Measurements from ENCODE around the gene PDCD7. TPM values are rescaled to one million over a fixed set of nuclear protein-coding genes. Genes with fewer than 3 reads are reported as not detected.
"Not testable (repeated sequence)": the region's sequence is repeated elsewhere in the genome, so short reads cannot be mapped to it uniquely, and the experiment has no call there.

Gene PDCD7
- total RNA-seq, 2 donors from 2014 or later = 22.0 to 36.7 TPM

DNA sequence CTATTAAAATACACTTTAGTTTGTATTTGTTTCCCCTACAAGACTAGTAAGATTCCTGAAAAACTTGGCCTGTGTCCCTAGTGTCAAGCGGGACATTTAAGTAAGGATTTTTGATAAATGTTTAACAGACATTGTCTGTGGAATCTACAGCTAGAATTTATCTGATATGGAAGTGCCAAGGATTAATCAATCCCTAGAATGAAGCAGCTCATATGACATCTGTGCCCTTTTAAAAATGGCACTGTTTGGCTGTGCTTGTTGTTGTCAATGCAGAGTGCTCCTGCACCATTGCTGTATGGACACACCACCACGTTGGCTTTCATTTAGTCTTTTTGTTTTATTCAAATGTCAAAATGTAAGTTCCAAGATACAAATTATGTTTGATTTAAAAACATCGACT lies 14.3 kb upstream of the PDCD7 start:
- Mint-ChIP-seq H3K9me3 (no peaks in the 10 kb centered on the region), H3K4me3 (no peak overlapping the region), H3K27me3 (no peaks in the 10 kb centered on the region), H3K36me3 (ENCODE audit: low read depth) (peaks cover 55% of the 10 kb centered on the region), H3K27ac (no peak overlapping the region), H3K4me1 (no peaks in the 10 kb centered on the region)
- ATAC-seq (replicated peaks) = no peak

DNA sequence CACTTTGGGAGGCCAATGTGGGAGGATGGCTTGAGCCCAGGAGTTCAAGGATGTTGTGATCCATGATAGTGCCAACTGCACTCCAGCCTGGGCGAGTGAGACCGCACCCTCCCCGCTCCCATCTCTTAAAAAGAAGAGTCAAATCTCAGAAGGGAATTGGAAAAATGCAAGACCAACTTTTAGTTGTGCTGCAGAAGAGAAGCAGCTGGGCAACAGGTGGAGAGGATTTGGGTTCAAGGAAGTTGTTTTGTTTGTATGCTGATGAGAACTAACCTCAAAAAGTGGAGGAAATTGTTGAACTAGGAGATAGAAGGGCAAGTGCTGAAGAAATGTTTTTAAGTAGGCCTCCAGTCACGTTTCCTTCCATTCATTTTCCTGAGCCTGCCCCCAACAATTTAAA lies 12.8 kb upstream of the PDCD7 start:
- no peak for ATAC-seq (replicated peaks)
- Mint-ChIP-seq H3K36me3 (ENCODE audit: low read depth) (peaks cover 40% of the 10 kb centered on the region), H3K4me3 (no peak overlapping the region), H3K4me1 (no peaks in the 10 kb centered on the region), H3K27me3 (no peaks in the 10 kb centered on the region), H3K9me3 (no peaks in the 10 kb centered on the region), H3K27ac (no peak overlapping the region)

DNA sequence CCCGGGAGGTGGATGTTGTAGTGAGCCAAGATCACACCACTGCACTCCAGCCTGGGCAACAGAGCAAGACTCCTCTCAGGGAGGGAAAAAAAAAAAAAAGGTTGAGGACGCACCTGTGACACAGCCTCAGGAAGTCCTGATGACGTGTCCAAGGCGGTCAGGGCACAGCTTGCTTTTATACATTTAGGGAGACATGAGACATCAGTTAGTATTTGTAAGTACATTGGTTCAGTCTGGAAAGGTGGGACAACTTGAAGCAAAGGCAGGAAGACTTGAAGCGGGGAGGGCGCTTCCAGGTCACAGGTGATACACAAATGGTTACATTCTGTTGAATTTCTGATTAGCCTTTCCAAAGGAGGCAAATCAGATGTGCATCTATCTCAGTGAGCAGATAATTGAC lies 5.0 kb upstream of the PDCD7 start:
- not testable (repeated sequence) for H3K36me3 Mint-ChIP-seq (ENCODE audit: low read depth); ATAC-seq (replicated peaks); H3K4me1 Mint-ChIP-seq; H3K27ac Mint-ChIP-seq; H3K4me3 Mint-ChIP-seq; H3K9me3 Mint-ChIP-seq; H3K27me3 Mint-ChIP-seq

DNA sequence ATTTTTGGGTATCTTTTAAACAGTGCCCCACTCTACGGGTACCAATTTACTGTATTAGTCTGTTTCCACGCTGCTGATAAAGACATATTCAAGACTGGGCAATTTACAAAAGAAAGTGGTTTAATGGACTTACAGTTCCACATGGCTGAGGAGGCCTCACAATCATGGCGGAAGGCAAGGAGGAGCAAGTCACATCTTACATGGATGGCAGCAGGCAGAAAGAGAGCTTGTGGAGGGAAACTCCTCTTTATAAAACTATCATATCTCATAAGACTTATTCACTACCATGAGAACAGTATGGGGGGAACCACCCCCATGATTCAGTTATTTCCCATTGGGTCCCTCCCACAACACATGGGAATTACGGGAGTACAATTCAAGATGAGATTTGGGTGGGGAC lies 4.3 kb upstream of the PDCD7 start:
- H3K4me1 Mint-ChIP-seq; H3K9me3 Mint-ChIP-seq; H3K36me3 Mint-ChIP-seq (ENCODE audit: low read depth); H3K27ac Mint-ChIP-seq; H3K4me3 Mint-ChIP-seq; ATAC-seq (replicated peaks); H3K27me3 Mint-ChIP-seq: not testable (repeated sequence)

DNA sequence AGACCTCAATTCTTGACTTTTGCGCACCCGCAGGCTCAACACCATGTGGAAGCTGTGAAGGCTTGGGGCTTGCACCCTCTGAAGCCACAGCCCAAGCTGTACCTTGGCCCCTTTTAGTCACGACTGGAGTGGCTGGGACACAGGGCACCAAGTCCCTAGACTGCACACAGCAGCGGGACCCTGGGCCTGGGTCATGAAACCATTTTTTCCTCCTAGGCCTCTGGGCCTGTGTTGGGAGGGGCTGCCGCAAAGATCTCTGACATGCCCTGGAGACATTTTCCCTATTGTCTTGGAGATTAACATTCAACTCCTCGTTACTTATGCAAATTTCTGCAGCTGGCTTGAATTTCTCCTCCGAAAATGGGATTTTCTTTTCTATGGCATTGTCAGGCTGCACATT lies 3.5 kb upstream of the PDCD7 start:
- not testable (repeated sequence) for H3K27me3 Mint-ChIP-seq; H3K4me1 Mint-ChIP-seq; H3K36me3 Mint-ChIP-seq (ENCODE audit: low read depth); H3K9me3 Mint-ChIP-seq; H3K4me3 Mint-ChIP-seq; ATAC-seq (replicated peaks); H3K27ac Mint-ChIP-seq

DNA sequence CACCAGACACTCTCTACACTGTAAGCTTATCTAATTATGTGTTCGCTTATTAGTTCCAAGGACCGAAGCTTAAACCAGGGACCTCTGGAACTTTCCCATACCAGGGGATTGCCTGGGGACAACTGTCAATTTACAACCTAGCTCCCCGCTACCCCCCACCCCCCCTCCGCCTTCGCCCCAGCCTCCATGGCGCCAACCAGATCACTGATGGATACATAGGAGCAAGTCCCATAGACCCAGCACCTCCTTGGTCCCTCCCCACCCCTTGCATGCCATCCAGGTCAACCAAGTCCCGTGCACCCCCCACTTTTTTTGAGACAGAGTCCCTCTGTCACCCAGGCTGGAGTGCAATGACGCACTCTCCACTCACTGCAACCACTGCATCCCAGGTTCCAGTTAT lies 930 bp upstream of the PDCD7 start:
- H3K27ac Mint-ChIP-seq = no peak overlapping the region
- H3K9me3 Mint-ChIP-seq = no peaks in the 10 kb centered on the region
- H3K27me3 Mint-ChIP-seq = no peaks in the 10 kb centered on the region
- no peak for ATAC-seq (replicated peaks)
- H3K4me1 Mint-ChIP-seq = peaks cover 8% of the 10 kb centered on the region
- peak overlapping the region; percentile 91 for H3K4me3 Mint-ChIP-seq
- peaks cover 17% of the 10 kb centered on the region for H3K36me3 Mint-ChIP-seq (ENCODE audit: low read depth)

DNA sequence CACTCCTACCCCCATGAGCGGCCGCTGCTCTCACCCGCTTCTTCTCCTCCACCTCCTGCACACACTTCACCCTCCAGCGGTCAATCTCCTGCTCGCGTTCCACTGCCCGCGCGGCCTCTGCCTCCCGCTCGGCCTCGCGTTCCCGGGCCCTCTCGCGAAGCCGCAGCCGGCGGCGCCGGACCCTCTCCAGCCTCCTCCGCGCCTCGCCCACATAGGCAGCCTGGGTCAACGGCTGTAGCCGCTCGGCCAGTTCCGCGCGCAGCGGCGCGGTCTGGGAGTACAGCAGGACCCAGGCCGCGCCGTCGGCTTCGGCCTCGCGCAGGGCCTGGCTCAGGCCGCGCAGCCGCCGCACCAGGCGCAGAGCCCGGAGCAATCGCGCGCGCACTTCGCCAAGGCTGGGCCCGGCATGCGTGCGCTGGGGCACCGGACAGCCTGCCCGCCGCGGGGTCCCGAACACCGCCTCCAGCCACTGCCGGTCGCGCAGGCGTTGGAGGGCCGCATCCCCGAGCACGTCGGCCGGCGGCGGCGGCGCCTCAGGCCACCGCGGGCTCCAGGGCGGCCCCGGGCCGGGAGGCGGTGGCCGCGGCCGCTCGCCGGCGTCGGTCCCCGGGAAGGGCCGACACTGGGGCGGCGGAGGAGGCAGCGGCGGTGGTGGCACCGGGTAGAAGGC lies 595 bp downstream of the PDCD7 start:
- H3K36me3 Mint-ChIP-seq (ENCODE audit: low read depth) = peaks cover 32% of the 10 kb centered on the region
- H3K27ac Mint-ChIP-seq = peak overlapping the region; percentile 95

DNA sequence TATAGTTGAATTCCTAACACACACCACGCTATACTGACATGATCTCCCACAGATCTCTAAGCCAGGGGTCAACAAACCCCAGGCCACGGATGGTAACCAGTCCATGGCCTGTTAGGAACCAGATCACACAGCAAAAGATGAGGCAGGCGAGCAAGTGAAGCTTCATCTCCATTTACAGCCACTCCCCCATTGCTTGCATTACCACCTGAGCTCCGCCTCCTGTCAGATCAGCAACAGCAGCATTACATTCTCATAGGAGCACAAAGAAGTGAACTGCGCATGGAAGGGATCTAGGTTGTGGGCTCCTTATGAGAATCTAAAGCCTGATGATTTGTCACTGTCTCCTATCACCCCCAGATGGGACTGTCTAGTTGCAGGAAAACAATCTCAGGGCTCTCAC lies 2.7 kb downstream of the PDCD7 start:
- Mint-ChIP-seq H3K27me3 (no peaks in the 10 kb centered on the region), H3K4me3 (no peak overlapping the region), H3K9me3 (no peaks in the 10 kb centered on the region), H3K4me1 (peaks cover 17% of the 10 kb centered on the region), H3K27ac (no peak overlapping the region), H3K36me3 (ENCODE audit: low read depth) (peaks cover 53% of the 10 kb centered on the region)
- ATAC-seq (replicated peaks) = no peak

More for the DNA sequence above, 595 bp downstream of the PDCD7 start:
- H3K9me3 Mint-ChIP-seq = no peaks in the 10 kb centered on the region
- peak; percentile 56 for ATAC-seq (replicated peaks)
- H3K27me3 Mint-ChIP-seq = no peaks in the 10 kb centered on the region
- peak overlapping the region; percentile 91 for H3K4me3 Mint-ChIP-seq
- H3K4me1 Mint-ChIP-seq = peaks cover 13% of the 10 kb centered on the region

DNA sequence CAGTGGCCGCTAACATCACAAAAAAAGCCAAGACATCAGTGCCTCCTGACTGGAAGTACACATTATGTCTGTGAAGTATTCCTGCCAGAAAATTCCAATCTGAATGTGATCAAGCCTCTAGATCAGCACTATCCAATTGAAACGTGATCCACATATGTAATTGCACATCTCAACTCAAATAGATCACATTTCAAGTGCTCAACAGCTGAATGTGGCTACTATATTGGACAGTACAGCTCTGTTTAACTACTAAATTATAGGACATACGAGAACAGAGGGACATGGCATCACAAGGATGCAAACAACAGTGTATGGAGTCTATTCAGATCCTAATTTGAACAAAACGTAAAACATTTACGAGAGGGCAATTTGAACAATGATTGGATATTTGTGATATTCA lies 18.1 kb downstream of the PDCD7 start:
- H3K36me3 Mint-ChIP-seq (ENCODE audit: low read depth) = peaks cover 92% of the 10 kb centered on the region

DNA sequence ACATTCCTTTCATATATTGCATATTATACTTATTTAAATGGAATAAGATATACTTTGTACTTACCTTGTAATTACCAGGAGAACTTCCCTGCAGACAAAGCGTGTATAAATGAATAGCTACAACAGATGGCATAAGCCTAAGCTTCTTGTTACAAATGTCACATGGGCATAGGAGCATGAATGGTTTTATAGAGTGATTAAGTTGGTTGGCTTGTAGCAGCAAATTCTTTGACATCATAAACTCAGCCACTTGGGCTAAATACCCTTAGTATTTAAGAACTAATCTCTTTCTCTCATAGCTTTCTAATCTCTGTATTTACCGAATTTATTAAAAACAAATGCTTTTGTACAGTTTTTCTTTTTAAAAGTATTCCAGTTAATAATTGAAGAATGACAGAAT lies 18.5 kb downstream of the PDCD7 start, which contains the start of gene UBAP1L:
Gene UBAP1L (minus strand): TSS at position 115 of the 400 bp plus-strand sequence. CDS start 8,985 bp downstream, outside the sequence.
- H3K9me3 Mint-ChIP-seq = no peaks in the 10 kb centered on the region
- peaks cover 8% of the 10 kb centered on the region for H3K4me1 Mint-ChIP-seq

More for the DNA sequence above, 18.1 kb downstream of the PDCD7 start:
- Mint-ChIP-seq H3K9me3 (no peaks in the 10 kb centered on the region), H3K27ac (no peak overlapping the region), H3K4me1 (peaks cover 8% of the 10 kb centered on the region), H3K4me3 (no peak overlapping the region), H3K27me3 (no peaks in the 10 kb centered on the region)
- no peak for ATAC-seq (replicated peaks)

DNA sequence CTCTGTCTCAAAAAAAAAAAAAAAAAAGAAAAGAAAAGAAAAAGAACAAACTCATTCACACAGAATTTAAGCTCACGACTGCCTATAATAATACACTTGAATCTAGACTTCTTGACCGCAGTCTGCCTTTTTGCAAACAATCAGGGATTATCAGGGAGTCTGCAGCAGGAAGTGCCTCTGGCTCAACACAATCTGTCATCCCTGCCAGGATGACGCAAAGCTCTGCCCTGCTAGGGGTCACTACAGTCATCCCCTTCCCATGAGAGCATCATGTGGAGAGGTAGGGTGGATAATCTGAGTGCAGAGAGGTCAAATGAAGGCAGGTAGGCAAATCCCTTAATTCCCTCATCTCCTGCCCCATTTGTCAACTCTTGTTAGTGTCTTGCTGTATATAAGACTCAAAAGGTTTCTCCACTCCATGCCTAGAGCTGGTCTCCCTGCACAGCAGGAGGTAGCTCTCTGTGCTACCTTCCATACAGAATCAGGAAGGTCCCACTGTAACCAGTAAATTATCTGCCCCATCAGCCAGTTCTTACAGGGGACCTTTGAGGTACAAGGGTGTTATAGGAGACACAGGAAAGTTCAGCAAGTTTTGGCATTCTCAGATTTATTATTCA lies 22.8 kb downstream of the PDCD7 start:
- peak overlapping the region; percentile 12 for H3K27ac Mint-ChIP-seq
- no peaks in the 10 kb centered on the region for H3K27me3 Mint-ChIP-seq
- no peak overlapping the region for H3K4me3 Mint-ChIP-seq
- no peaks in the 10 kb centered on the region for H3K9me3 Mint-ChIP-seq
- H3K4me1 Mint-ChIP-seq = peaks cover 3% of the 10 kb centered on the region
- ATAC-seq (replicated peaks) = no peak
- peaks cover 71% of the 10 kb centered on the region for H3K36me3 Mint-ChIP-seq (ENCODE audit: low read depth)

More for the DNA sequence above, 18.5 kb downstream of the PDCD7 start, which contains the start of gene UBAP1L:
- Mint-ChIP-seq H3K36me3 (ENCODE audit: low read depth) (peaks cover 88% of the 10 kb centered on the region), H3K27ac (no peak within 1 kb of the TSS), H3K4me3 (no peak within 1 kb of the TSS), H3K27me3 (no peaks in the 10 kb centered on the region)
- no peak for ATAC-seq (replicated peaks)

DNA sequence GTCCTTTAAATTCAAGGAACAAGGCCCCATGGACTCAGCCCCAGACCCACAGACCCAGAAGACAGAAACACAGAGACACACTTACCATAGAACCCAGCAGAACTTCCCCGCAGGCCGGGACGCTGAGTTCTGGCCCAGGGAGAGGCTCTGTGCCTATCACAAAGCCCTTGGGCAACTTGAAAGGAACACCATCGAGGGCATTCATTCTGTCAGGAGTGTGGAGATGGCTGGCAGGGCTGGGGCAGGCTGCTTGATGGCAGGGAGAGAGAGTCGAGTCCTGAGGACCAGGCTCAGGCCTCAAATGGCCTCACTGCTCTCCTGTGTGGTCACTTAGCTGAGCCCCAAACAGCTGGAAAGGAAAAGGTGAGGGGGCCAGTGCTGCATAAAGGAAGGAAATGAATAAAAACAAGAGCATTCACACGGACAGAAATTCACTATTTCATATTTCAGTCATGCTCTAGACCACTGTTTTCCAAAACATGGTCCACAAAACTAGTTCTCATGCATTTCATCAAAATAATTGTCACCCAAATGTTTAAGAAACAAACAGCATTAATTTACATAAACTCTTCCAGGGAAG lies 27.5 kb downstream of the PDCD7 start:
- H3K27ac Mint-ChIP-seq = peak overlapping the region; percentile 68
- H3K36me3 Mint-ChIP-seq (ENCODE audit: low read depth) = peaks cover 58% of the 10 kb centered on the region
- peaks cover 3% of the 10 kb centered on the region for H3K4me1 Mint-ChIP-seq
- no peak overlapping the region for H3K4me3 Mint-ChIP-seq
- no peak for ATAC-seq (replicated peaks)
- no peaks in the 10 kb centered on the region for H3K27me3 Mint-ChIP-seq
- no peaks in the 10 kb centered on the region for H3K9me3 Mint-ChIP-seq

DNA sequence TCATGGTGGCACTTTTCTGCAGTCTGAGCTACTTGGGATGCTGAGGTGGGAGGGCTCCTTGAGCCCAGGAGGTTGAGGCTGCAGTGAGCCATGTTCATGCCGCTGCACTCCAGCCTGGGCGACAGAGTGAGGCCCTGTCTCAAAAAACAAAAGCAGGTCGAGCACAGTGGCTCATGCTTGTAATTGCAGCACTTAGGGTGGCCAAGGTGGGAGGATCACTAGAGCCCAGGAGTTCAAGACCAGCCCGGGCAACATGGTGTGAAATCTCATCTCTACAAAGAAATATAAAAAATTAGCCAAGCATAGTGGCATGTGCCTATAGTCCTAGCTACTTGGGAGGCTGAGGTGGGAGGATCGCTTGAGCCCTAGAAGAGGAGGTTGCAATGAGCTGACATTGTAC lies 28.6 kb downstream of the PDCD7 start:
- Mint-ChIP-seq H3K36me3 (ENCODE audit: low read depth) (peaks cover 69% of the 10 kb centered on the region), H3K27me3 (no peaks in the 10 kb centered on the region), H3K27ac (no peak overlapping the region), H3K4me1 (no peaks in the 10 kb centered on the region), H3K4me3 (no peak overlapping the region), H3K9me3 (no peaks in the 10 kb centered on the region)
- ATAC-seq (replicated peaks) = no peak

DNA sequence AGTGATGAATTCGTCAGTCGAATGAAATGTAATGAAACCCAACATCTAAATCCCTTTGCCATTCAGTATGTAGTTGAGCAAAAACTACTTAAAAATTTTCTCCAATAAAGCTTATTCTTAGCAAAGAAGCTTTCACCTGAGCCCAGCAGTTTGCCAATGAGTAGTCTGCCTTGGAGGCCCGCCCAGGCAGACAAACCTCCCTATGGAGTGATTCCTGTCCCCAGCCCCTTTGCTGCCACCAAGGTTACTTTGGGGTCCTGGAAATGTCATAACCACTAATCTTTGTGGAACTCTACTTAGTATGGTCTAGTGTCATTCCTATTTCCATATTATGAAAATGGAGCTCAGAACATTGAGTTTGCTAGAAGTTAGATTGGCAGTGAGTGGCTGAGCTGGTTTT lies 30.7 kb downstream of the PDCD7 start:
- H3K36me3 Mint-ChIP-seq (ENCODE audit: low read depth) = peaks cover 84% of the 10 kb centered on the region
- no peaks in the 10 kb centered on the region for H3K27me3 Mint-ChIP-seq
- no peaks in the 10 kb centered on the region for H3K4me1 Mint-ChIP-seq
- H3K4me3 Mint-ChIP-seq = no peak overlapping the region
- no peak for ATAC-seq (replicated peaks)
- H3K9me3 Mint-ChIP-seq = no peaks in the 10 kb centered on the region
- H3K27ac Mint-ChIP-seq = peak overlapping the region; percentile 7
